ENCODE measurements around the gene SLC25A13.
A peak's percentile ranks its signal among the peaks of the same experiment; 100 is the strongest.
"Not testable (repeated sequence)": the region's sequence is repeated elsewhere in the genome, so short reads cannot be mapped to it uniquely, and the experiment has no call there.

SLC25A13 gene, protein sequence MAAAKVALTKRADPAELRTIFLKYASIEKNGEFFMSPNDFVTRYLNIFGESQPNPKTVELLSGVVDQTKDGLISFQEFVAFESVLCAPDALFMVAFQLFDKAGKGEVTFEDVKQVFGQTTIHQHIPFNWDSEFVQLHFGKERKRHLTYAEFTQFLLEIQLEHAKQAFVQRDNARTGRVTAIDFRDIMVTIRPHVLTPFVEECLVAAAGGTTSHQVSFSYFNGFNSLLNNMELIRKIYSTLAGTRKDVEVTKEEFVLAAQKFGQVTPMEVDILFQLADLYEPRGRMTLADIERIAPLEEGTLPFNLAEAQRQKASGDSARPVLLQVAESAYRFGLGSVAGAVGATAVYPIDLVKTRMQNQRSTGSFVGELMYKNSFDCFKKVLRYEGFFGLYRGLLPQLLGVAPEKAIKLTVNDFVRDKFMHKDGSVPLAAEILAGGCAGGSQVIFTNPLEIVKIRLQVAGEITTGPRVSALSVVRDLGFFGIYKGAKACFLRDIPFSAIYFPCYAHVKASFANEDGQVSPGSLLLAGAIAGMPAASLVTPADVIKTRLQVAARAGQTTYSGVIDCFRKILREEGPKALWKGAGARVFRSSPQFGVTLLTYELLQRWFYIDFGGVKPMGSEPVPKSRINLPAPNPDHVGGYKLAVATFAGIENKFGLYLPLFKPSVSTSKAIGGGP

DNA sequence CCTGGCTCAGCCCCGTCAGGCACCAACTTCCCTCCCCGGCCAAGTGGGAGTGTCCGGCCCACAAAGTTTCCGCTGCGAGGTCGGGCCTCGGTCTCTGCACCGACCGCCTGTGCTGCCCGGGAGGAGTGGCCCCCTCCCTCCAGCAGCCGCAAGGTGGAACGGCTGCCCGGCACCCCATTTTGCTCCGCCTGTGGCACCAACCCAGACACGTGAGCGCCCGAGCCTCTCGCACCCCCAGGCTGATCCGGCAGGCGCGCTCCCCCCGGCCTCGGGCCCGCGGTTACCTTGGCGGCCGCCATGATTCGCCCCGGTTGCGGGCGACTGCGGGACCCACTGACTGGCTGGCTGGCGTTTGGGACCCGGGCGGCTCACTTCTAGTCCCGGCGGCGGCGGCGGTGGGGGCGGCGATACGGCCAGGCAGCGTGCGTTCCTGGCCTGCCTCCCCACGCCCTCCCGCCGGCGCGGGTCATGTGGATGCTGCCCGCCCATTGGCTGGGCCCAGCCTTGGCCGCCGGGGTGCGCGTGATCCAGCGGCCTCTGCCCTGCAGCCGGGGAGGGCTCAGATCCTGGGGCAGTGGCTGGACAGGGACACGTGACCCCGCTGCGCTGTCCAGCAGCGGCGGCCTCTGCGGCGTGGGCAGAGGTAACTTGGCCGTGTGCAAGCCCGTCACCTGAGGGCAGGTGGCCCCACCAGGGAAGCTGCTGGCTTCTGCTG, at the start of gene SLC25A13:
TSS of gene SLC25A13 (minus strand) at position 441 of the 715 bp plus-strand sequence. CDS start at position 299, 142 bp downstream.
- Mint-ChIP-seq H3K4me1 (ENCODE audit: low read depth) (peaks cover 26% of the 10 kb centered on the region), H3K27me3 (ENCODE audit: low read depth) (no peaks in the 10 kb centered on the region), H3K9me3 (no peaks in the 10 kb centered on the region), H3K27ac (peak within 1 kb of the TSS; percentile 93), H3K4me3 (peak within 1 kb of the TSS; percentile 96), H3K36me3 (ENCODE audit: low read depth) (peaks cover 1% of the 10 kb centered on the region)
- peak; percentile 76 for DNase-seq (ENCODE audit: low spot score)

DNA sequence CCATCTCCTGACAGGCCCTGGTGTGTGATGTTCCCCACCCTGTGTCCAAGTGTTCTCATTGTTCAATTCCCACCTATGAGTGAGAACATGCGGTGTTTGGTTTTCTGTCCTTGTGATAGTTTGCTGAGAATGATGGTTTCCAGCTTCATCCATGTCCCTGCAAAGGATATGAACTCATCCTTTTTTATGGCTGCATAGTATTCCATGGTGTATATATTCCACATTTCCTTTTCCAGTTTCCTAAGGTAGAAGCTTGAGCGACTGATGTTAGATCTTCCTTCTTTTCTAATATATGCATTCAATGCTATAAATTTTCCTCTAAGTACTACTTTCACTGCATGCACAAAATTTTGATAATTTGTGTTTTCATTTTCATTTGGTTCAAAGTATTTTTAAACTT, 44.0 kb upstream of the SLC25A13 start:
- H3K27ac Mint-ChIP-seq; H3K4me1 Mint-ChIP-seq (ENCODE audit: low read depth); H3K4me3 Mint-ChIP-seq; H3K9me3 Mint-ChIP-seq; H3K36me3 Mint-ChIP-seq (ENCODE audit: low read depth); DNase-seq (ENCODE audit: low spot score): not testable (repeated sequence)
- H3K27me3 Mint-ChIP-seq (ENCODE audit: low read depth) = peaks cover 18% of the 10 kb centered on the region

DNA sequence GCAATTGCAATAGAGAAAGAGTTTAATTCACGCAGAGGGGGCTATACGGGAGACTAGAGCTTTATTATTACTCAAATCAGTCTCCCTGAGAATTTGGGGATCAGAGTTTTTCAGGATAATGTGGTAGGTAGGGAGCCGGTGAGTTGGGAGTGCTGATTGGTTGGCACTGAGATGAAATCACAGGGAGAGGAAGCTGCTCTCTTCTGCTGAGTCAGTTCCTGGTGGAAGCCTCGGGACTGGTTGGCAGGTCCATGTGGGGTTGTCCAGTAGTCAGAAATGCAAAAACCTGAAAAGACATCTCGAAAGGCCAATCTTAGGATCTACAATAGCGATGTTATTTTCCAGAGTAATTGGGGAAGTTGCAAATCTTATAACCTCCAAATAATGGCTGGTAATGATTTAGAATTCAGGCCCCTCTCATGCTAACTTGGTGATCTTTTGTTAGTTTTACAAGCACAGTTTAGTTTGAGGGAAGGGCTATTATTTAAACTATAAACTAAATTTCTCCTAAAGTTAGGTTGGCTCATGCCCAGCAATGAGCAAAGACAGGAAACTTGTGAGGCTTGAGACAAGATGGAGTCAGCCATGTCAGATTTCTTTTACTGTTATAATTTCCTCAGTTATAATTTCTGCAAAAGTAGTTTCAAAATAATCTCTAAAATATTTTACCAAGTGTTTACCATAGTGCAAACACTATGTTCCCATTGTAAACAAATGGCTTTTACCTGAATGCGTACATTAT, 39.4 kb upstream of the SLC25A13 start:
- no peak for DNase-seq (ENCODE audit: low spot score)
- H3K4me3 Mint-ChIP-seq = no peak overlapping the region
- no peak overlapping the region for H3K27ac Mint-ChIP-seq
- peaks cover 4% of the 10 kb centered on the region for H3K9me3 Mint-ChIP-seq
- no peaks in the 10 kb centered on the region for H3K36me3 Mint-ChIP-seq (ENCODE audit: low read depth)
- H3K27me3 Mint-ChIP-seq (ENCODE audit: low read depth) = peaks cover 3% of the 10 kb centered on the region
- H3K4me1 Mint-ChIP-seq (ENCODE audit: low read depth) = no peaks in the 10 kb centered on the region

DNA sequence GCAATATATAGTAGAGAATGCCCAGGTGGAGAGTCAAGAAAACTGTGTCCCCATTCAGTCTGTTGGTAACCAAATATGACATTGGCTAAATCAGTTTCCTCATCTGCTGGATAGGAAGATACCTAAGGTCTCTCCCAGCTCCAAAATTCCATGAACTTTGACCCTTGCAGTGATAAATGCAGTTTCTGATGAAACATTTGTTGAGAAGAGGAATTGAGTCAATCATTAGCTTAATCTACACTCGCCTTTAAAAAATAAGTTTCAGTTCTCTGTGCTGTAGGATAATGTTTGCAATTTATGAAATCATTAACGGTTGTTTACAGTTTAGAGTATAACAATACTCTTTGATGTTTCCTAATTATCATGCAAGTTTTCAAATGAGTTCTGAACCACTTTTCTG, 38.0 kb upstream of the SLC25A13 start:
- Mint-ChIP-seq H3K27ac (no peak overlapping the region), H3K9me3 (no peaks in the 10 kb centered on the region), H3K36me3 (ENCODE audit: low read depth) (no peaks in the 10 kb centered on the region), H3K27me3 (ENCODE audit: low read depth) (peaks cover 3% of the 10 kb centered on the region), H3K4me3 (no peak overlapping the region), H3K4me1 (ENCODE audit: low read depth) (no peaks in the 10 kb centered on the region)
- no peak for DNase-seq (ENCODE audit: low spot score)

DNA sequence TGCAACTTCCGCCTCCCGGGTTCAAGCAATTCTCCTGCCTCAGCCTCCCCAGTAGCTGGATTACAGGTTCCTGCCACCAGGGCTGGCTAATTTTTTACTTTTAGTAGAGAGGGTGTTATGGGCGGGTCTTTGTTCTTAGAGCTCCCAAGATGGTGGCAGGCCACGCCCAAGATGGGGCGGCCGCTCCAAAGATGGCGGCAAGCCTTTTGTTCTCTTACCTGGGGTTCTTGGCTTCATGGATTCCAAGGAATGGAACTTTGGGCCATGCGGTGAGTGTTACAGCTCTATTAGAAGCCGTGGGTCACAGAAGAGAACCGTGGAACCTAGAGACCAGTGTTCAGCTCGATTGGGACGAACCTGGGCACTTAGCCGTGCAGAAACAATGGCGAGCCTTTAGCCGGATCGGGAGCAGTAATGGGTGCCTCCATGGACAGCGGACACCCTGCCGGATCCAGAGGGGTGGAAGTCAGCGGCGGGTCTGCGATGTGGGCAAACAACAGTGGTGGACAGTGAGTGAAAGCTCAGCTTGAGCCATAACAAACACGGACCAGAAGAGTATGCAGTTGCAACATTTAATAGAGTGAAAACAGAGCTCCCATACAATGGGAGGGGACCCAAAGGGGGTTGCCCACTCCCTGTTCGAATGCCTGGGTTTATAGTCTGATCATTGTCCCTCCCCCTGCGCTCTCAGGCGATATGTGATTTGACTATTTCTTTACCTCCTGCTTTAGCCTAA, 36.5 kb upstream of the SLC25A13 start:
- H3K4me3 Mint-ChIP-seq; H3K4me1 Mint-ChIP-seq (ENCODE audit: low read depth); H3K36me3 Mint-ChIP-seq (ENCODE audit: low read depth); H3K9me3 Mint-ChIP-seq; H3K27me3 Mint-ChIP-seq (ENCODE audit: low read depth); DNase-seq (ENCODE audit: low spot score); H3K27ac Mint-ChIP-seq: not testable (repeated sequence)

DNA sequence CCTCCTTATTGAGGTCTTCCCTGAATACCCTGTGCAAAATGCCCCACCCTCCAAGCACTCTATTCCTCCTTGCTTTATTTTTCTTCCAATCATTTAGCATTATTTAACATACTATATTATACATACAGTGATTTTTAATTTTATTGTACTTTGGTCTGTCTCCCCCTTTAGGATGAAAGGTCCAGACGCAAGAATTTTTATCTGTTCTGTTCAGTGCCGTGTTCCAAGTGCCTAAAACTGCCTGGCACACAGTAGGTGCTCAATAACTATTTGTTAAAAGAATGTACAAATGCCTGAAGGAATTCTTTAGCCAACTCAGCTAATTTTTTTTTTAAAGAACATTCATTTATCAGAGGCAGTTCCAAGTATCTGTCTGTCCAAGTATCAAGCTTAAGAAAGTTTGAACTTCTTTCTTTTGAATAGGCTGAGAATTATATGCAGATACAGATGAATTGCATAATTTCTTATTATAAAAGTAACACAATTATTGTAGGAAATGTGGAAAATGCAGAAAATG, 34.1 kb upstream of the SLC25A13 start:
- no peaks in the 10 kb centered on the region for H3K4me1 Mint-ChIP-seq (ENCODE audit: low read depth)
- no peaks in the 10 kb centered on the region for H3K9me3 Mint-ChIP-seq
- no peak for DNase-seq (ENCODE audit: low spot score)
- H3K27me3 Mint-ChIP-seq (ENCODE audit: low read depth) = no peaks in the 10 kb centered on the region
- no peak overlapping the region for H3K27ac Mint-ChIP-seq
- no peaks in the 10 kb centered on the region for H3K36me3 Mint-ChIP-seq (ENCODE audit: low read depth)
- H3K4me3 Mint-ChIP-seq = no peak overlapping the region

DNA sequence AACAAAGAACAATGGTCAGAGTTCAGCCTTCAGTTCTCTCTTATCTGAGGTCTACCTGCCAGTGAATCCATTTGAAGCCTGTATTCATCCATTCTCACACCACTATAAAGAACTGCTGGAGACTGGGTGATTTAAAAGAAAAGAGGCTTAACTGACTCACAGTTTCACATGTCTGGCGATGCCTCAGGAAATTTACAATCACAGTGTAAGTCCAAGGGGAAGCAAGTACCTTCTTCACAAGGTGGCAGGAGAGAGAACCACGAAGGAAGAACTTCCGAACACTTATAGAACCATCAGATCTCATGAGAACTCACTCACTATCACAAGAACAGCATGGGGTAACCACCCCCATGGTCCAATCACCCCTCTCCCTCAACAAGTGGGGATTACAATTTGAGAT, 33.0 kb upstream of the SLC25A13 start:
- no peaks in the 10 kb centered on the region for H3K4me1 Mint-ChIP-seq (ENCODE audit: low read depth)
- peaks cover 2% of the 10 kb centered on the region for H3K27me3 Mint-ChIP-seq (ENCODE audit: low read depth)
- no peaks in the 10 kb centered on the region for H3K36me3 Mint-ChIP-seq (ENCODE audit: low read depth)
- H3K9me3 Mint-ChIP-seq = no peaks in the 10 kb centered on the region
- no peak overlapping the region for H3K4me3 Mint-ChIP-seq
- DNase-seq (ENCODE audit: low spot score) = no peak
- H3K27ac Mint-ChIP-seq = no peak overlapping the region

DNA sequence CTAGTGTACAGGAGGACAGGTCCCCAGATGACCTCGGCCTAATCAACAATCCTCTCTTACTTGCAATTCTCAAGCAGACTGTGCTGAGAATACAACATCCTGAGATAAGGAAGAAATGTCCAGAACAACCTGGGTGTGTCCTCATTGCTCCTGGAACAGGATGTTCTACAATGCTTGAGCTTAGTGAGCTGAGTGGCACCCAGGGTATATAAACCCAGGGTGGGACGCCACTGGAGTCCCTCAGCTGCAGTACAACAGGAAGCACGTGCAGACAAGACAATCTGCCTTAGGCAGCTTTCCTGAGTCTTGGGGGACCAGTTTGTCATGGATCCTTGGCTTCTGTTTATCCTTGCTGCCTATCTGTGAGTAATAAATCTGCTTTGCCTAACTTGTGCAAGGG, 27.7 kb upstream of the SLC25A13 start:
- Mint-ChIP-seq H3K27me3 (ENCODE audit: low read depth) (peaks cover 13% of the 10 kb centered on the region), H3K4me1 (ENCODE audit: low read depth) (no peaks in the 10 kb centered on the region), H3K4me3 (no peak overlapping the region), H3K27ac (no peak overlapping the region), H3K36me3 (ENCODE audit: low read depth) (no peaks in the 10 kb centered on the region), H3K9me3 (no peaks in the 10 kb centered on the region)
- DNase-seq (ENCODE audit: low spot score) = no peak

DNA sequence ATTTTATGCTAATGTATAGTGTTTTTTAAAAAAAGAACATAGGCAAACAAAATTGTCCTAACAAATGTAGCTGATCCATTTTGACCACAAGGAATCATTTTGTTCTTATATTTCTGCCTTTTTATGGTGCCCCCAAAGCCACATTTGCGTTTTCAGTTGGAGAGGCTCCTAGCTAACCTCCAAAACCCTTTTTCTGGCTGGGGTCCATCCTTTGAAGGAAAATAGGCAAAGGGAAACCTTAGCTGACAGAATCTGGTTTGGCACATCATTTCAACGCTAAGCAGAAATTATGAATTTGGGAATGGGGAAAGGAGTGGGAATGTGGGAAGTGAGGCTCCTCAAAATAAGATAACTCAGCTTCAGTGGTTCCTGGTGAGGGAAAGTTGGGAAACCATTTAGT, 25.6 kb upstream of the SLC25A13 start:
- Mint-ChIP-seq H3K4me3 (no peak overlapping the region), H3K4me1 (ENCODE audit: low read depth) (no peaks in the 10 kb centered on the region), H3K9me3 (no peaks in the 10 kb centered on the region), H3K27ac (no peak overlapping the region), H3K27me3 (ENCODE audit: low read depth) (peaks cover 13% of the 10 kb centered on the region), H3K36me3 (ENCODE audit: low read depth) (no peaks in the 10 kb centered on the region)
- no peak for DNase-seq (ENCODE audit: low spot score)

DNA sequence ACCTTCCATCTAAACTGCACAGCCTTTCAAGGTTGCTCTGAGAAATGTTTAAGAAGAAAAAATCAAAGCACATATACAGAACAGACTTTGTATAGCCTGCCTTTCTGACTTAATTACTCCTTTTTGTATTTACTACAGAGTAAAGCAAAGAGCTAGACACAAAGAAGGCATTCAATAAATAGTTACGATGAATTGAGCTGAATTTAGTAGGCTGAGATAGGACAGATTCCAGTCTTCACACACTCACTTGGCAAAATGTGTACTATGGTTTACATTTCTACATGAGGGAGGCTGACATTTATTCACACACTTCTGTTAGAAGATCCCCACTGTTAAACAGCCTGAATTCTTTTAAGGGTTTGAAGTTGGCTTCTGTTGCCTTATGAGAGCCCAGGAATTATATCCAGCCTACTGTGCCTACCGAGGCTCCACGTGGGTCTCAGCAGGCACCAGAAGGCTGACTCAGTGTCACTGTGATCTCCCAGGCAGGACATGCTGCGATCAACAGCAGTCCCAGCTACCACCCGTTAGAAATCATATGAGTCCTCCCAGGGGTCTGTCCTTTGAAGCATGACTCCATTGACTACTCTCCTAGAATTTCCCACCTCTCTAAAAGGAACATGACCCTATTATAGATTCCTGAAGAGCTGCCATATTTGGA, 24.5 kb upstream of the SLC25A13 start:
- no peak for DNase-seq (ENCODE audit: low spot score)
- Mint-ChIP-seq H3K27me3 (ENCODE audit: low read depth) (peaks cover 23% of the 10 kb centered on the region), H3K4me1 (ENCODE audit: low read depth) (no peaks in the 10 kb centered on the region), H3K9me3 (no peaks in the 10 kb centered on the region), H3K27ac (no peak overlapping the region), H3K36me3 (ENCODE audit: low read depth) (no peaks in the 10 kb centered on the region), H3K4me3 (no peak overlapping the region)

DNA sequence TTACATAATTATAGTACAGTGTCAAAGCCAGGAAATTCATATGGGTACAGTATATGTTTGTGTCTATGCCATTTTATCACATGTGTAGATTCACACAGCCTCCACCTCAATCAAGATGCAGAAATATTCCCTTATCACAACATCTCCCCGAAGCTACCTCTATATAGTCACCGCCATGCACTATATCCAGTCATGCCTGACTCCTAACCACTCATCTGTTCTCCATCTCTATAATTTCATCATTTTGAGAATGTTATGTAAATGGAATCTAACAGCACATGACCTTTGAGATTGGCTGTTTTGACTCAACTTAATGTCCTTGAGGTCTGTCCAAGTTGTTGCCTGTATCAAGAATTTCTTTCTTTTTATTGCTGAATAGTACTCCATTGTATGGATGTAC, 22.3 kb upstream of the SLC25A13 start:
- Mint-ChIP-seq H3K4me3 (no peak overlapping the region), H3K36me3 (ENCODE audit: low read depth) (no peaks in the 10 kb centered on the region), H3K27ac (no peak overlapping the region), H3K4me1 (ENCODE audit: low read depth) (no peaks in the 10 kb centered on the region), H3K9me3 (no peaks in the 10 kb centered on the region), H3K27me3 (ENCODE audit: low read depth) (peaks cover 31% of the 10 kb centered on the region)
- no peak for DNase-seq (ENCODE audit: low spot score)

DNA sequence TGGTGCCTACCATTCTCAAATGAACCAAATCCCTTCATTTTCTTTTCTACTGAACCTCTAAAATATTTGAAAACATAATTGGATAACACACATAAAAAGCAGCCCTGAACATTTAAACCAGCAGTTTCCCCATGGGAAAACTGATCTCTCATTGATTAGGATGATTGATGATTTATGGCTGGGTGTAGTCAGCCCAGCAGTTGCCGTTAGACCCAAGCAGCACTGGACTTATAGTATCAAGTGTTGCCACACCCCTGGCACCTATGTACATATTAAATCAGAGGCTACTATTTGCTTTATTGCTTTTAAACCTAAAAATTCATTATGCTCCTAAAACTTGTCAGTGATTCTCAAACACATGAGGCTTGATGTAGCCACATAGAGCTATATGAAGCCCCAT, 20.2 kb upstream of the SLC25A13 start:
- H3K9me3 Mint-ChIP-seq = no peaks in the 10 kb centered on the region
- peaks cover 35% of the 10 kb centered on the region for H3K27me3 Mint-ChIP-seq (ENCODE audit: low read depth)
- H3K4me3 Mint-ChIP-seq = no peak overlapping the region
- DNase-seq (ENCODE audit: low spot score) = no peak
- no peaks in the 10 kb centered on the region for H3K4me1 Mint-ChIP-seq (ENCODE audit: low read depth)
- no peaks in the 10 kb centered on the region for H3K36me3 Mint-ChIP-seq (ENCODE audit: low read depth)
- H3K27ac Mint-ChIP-seq = no peak overlapping the region

DNA sequence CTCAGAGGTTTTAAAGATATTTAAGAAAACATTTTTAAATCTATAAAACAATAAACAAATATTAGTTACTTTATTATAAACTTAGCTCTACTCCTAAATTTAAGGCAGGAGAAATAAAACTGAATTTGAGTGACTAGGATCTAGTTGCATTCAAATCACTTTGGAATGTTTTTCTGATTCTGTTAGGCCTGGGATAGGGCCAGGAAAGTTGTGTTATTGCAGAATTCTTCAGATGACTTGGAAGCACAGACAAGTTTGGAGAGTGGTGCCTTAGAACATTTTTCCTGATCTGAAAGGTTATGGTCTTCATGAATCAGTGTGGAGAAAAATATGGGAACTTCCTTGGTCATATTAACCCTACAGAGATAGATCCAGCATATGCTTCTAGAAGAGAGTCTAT, 15.6 kb upstream of the SLC25A13 start:
- H3K27me3 Mint-ChIP-seq (ENCODE audit: low read depth) = peaks cover 36% of the 10 kb centered on the region
- H3K27ac Mint-ChIP-seq = no peak overlapping the region
- H3K4me3 Mint-ChIP-seq = no peak overlapping the region
- H3K4me1 Mint-ChIP-seq (ENCODE audit: low read depth) = no peaks in the 10 kb centered on the region
- H3K9me3 Mint-ChIP-seq = no peaks in the 10 kb centered on the region
- DNase-seq (ENCODE audit: low spot score) = no peak
- H3K36me3 Mint-ChIP-seq (ENCODE audit: low read depth) = no peaks in the 10 kb centered on the region
